GM18873 (cell line): ENCODE measurements around the gene RIPPLY1.

Experiments
- ATAC-seq: cut with Tn5 transposase; IDR thresholded peaks from one replicate; pipeline ENCODE4 v1.9.1; 2021; ENCODE audit warnings: mild to moderate bottlenecking, moderate library complexity, moderate number of reproducible peaks; ENCODE audit not compliant: unreplicated experiment, low FRiP score

The RIPPLY1 gene

DNA sequence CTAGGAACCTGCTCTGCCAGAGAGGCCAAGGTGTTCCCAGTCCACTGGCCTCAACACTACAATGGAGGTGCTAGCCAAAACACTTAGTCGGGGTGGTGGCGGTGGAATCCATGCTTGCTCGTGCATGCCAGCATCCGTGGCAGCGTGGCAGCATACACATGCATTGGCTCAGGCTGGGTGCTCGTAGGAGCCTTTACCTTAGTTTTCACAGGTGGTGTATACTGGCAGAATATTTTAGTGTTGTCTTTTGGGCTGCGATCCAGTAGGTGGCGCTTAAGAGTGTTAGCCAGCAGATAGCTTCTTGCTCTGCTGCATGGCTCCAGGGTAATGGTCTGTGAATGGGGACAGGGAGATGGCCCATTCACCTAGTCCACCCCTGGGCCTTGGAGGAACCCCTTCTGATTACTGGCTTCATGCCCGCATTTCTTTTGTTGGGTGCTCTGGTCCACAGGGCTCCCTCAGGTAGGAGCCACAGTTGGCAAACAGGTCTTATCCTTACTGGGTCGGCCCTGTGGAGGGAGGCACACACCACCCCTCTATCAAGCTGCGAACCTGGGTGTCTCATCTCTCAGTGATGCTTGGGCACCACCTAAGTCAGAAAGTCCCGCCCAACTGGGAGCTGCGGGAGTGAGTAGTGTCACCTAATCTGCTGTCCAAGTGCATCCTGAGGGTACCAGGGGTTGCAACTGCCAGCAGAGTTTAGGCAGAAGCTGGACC lies 40.0 kb downstream of the RIPPLY1 start:
- peak; percentile 56 for ATAC-seq
